ENCODE measurements around the gene MAPK8.

The MAPK8 gene

GRCh38 chr10:48322017-48322416 lies 15.5 kb downstream of the MAPK8 start:
- no peaks in the 10 kb centered on the region for H3K9me3 ChIP-seq
- H3K4me3 ChIP-seq (ENCODE audit: low read depth, low read length), result no peak overlapping the region
- H3K4me1 ChIP-seq, result no peaks in the 10 kb centered on the region
- no peaks in the 10 kb centered on the region for H3K27me3 ChIP-seq
- TF ChIP-seq CTCF (IDR thresholded peaks at IDR 0.05; ENCODE audit: low read depth, low read length), result no peak
- DNase-seq, result no peak
- H3K36me3 ChIP-seq, result no peaks in the 10 kb centered on the region

GRCh38 chr10:48324580-48324979 lies 18.1 kb downstream of the MAPK8 start:
- H3K4me3 ChIP-seq (ENCODE audit: low read depth, low read length), result no peak overlapping the region
- H3K4me1 ChIP-seq, result no peaks in the 10 kb centered on the region
- no peaks in the 10 kb centered on the region for H3K36me3 ChIP-seq
- no peaks in the 10 kb centered on the region for H3K27me3 ChIP-seq
- H3K9me3 ChIP-seq, result no peaks in the 10 kb centered on the region
- TF ChIP-seq CTCF (IDR thresholded peaks at IDR 0.05; ENCODE audit: low read depth, low read length), result no peak
- DNase-seq, result no peak

GRCh38 chr10:48330269-48330668 lies 23.8 kb downstream of the MAPK8 start:
- H3K4me3 ChIP-seq (ENCODE audit: low read depth, low read length), result no peak overlapping the region
- H3K36me3 ChIP-seq, result no peaks in the 10 kb centered on the region
- no peak for DNase-seq
- no peaks in the 10 kb centered on the region for H3K9me3 ChIP-seq
- no peak for TF ChIP-seq CTCF (IDR thresholded peaks at IDR 0.05; ENCODE audit: low read depth, low read length)
- no peaks in the 10 kb centered on the region for H3K27me3 ChIP-seq
- no peaks in the 10 kb centered on the region for H3K4me1 ChIP-seq

- no peaks in the 10 kb centered on the region for H3K27me3 ChIP-seq
- DNase-seq, result no peak
- H3K36me3 ChIP-seq, result no peaks in the 10 kb centered on the region
- no peaks in the 10 kb centered on the region for H3K4me1 ChIP-seq
- no peak for TF ChIP-seq CTCF (IDR thresholded peaks at IDR 0.05; ENCODE audit: low read depth, low read length)
- H3K9me3 ChIP-seq, result no peaks in the 10 kb centered on the region
- H3K4me3 ChIP-seq (ENCODE audit: low read depth, low read length), result no peak overlapping the region
Measured at GRCh38 chr10:48331436-48331835, 25.0 kb downstream of the MAPK8 start.

GRCh38 chr10:48332166-48332870 lies 25.8 kb downstream of the MAPK8 start:
- no peaks in the 10 kb centered on the region for H3K4me1 ChIP-seq
- no peak overlapping the region for H3K4me3 ChIP-seq (ENCODE audit: low read depth, low read length)
- no peaks in the 10 kb centered on the region for H3K27me3 ChIP-seq
- DNase-seq, result no peak
- H3K9me3 ChIP-seq, result no peaks in the 10 kb centered on the region
- TF ChIP-seq CTCF (IDR thresholded peaks at IDR 0.05; ENCODE audit: low read depth, low read length), result no peak
- H3K36me3 ChIP-seq, result no peaks in the 10 kb centered on the region

GRCh38 chr10:48332871-48333216 lies 26.4 kb downstream of the MAPK8 start:
- H3K4me1 ChIP-seq, result no peaks in the 10 kb centered on the region
- no peaks in the 10 kb centered on the region for H3K27me3 ChIP-seq
- no peak for DNase-seq
- TF ChIP-seq CTCF (IDR thresholded peaks at IDR 0.05; ENCODE audit: low read depth, low read length), result no peak
- H3K4me3 ChIP-seq (ENCODE audit: low read depth, low read length), result no peak overlapping the region
- no peaks in the 10 kb centered on the region for H3K9me3 ChIP-seq
- H3K36me3 ChIP-seq, result no peaks in the 10 kb centered on the region

All from BE2C (cell line).